Measurements from ENCODE around the gene RXFP3.

GRCh38 chr5:33936004-33936380, 194 bp upstream of the RXFP3 start:
- TF ChIP-seq CTCF (IDR thresholded peaks at IDR 0.05), result no peak
- TF ChIP-seq POLR2A (IDR thresholded peaks at IDR 0.05), result no peak
